Mucosa of descending colon (tissue), 3 donors: Measurements from ENCODE around the gene ANO4. TPM values are rescaled to one million over a fixed set of nuclear protein-coding genes. Genes with fewer than 3 reads are reported as not detected.

Experiments
- ATAC-seq: fragments of 200-7000 bp; cut with Tn5 transposase; one replicate; pipeline ENCODE4 v1.9.1; 2020; ENCODE audit warnings: mild to moderate bottlenecking, moderate library complexity
- DNase-seq, 3 donors: peaks; one replicate each; pipeline ENCODE4 v3.0.0-alpha.2; 2020
- H3K36me3 ChIP-seq: fragments of 200-600 bp; one replicate; pipeline ENCODE4 v1.8.0; 2021; ENCODE audit warnings: low read depth, mild to moderate bottlenecking
- H3K4me1 ChIP-seq: fragments of 200-600 bp; one replicate; pipeline ENCODE4 v1.8.0; 2021; ENCODE audit warnings: low read depth, mild to moderate bottlenecking
- H3K4me3 ChIP-seq: fragments of 200-600 bp; one replicate; pipeline ENCODE4 v1.8.0; 2021; ENCODE audit warnings: mild to moderate bottlenecking
- H3K9me3 ChIP-seq: fragments of 200-600 bp; one replicate; pipeline ENCODE4 v1.8.0; 2021; ENCODE audit warnings: mild to moderate bottlenecking
- intact Hi-C, 2 donors: fragments of 100-400 bp; cut with DNase I in 1 of 2; cut with micrococcal nuclease in 1 of 2; formaldehyde crosslinking; loops; one replicate each; pipeline versions ENCODE4 v1.11.0 to v1.11.1; 2022; cut with DNase I, micrococcal nuclease
- total RNA-seq, 3 donors: library from RNA; stranded (reverse); fragmentation: NEBNext Ultra II Directional in 2 of 3; extraction: Animal tissue kit (Norgen Biotek cat#: 25700) in 2 of 3; gene quantifications; one replicate each; pipeline versions ENCODE4 v1.2.1 to v1.2.4, GENCODE V29; 2021 to 2023
- TF ChIP-seq, protein P1 (sequence below): fragments of 200-600 bp; IDR thresholded peaks from one replicate; pipeline ENCODE4 v1.8.0; 2022; ENCODE audit warnings: antibody characterized with exemption, mild to moderate bottlenecking
- donor health status: DM: no; HTN: no; CAD: no; lungs with moderate emphysema.
- donor health status: DM: no; HTN: no; CAD: no.
- donor health status: DM: no; HTN: yes; CAD: no.

Gene ANO4
- total RNA-seq, 3 donors from 2014 or later, result 0.13 to 1.9 (median 0.14) TPM

DNA sequence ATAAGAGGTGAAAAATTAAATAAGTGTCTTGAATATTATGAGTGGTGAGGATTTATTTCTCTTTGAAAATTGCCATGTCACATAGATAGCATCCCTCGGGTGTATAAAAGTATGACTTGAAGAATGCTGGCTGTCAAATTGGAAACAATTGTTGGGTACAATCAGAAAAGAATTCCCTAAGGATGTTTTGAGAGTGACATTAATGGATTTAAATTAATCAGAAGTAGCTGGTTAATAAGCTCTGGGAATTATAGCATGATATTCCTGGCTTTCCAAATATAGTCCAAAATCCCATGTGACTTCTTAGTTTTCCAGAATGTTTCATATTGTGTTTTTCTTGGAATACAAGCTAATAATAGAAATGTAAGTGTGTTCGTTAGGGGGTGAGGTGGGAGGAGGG lies 196.5 kb downstream of the ANO4 start:
- DNase-seq (no peak), ATAC-seq (no peak)
- TF ChIP-seq, protein P1, sequence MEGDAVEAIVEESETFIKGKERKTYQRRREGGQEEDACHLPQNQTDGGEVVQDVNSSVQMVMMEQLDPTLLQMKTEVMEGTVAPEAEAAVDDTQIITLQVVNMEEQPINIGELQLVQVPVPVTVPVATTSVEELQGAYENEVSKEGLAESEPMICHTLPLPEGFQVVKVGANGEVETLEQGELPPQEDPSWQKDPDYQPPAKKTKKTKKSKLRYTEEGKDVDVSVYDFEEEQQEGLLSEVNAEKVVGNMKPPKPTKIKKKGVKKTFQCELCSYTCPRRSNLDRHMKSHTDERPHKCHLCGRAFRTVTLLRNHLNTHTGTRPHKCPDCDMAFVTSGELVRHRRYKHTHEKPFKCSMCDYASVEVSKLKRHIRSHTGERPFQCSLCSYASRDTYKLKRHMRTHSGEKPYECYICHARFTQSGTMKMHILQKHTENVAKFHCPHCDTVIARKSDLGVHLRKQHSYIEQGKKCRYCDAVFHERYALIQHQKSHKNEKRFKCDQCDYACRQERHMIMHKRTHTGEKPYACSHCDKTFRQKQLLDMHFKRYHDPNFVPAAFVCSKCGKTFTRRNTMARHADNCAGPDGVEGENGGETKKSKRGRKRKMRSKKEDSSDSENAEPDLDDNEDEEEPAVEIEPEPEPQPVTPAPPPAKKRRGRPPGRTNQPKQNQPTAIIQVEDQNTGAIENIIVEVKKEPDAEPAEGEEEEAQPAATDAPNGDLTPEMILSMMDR, result no peak

DNA sequence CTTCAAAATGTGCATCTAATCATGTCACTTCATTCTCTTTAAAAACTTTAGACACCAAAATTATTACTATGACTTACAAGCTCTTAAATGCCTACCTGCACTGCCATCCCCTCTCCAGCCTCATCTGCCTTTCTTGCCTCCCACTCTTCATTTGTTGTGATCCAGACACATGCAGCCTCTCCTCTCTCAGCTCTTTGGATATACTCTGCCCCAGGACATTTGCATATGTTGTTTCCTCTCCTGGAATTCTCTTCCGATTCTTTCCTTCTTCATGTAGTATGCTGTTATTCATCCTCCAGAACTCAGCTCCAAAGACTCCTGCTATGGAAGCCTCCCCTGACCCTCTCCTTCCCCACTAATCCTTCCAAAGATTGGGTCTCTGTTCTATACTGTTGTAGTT lies 197.6 kb downstream of the ANO4 start:
- TF ChIP-seq, protein P1, result no peak
- intact Hi-C loops, result no loop called here
- ATAC-seq (no peak), DNase-seq (no peak)
- H3K9me3 ChIP-seq, result no peaks in the 10 kb centered on the region
- no peaks in the 10 kb centered on the region for H3K36me3 ChIP-seq
- H3K4me1 ChIP-seq, result no peaks in the 10 kb centered on the region
- H3K4me3 ChIP-seq, result no peak overlapping the region

More for the DNA sequence above, 196.5 kb downstream of the ANO4 start:
- H3K9me3 ChIP-seq, result no peaks in the 10 kb centered on the region
- no peak overlapping the region for H3K4me3 ChIP-seq
- intact Hi-C loops, result no loop called here
- H3K4me1 ChIP-seq, result no peaks in the 10 kb centered on the region
- H3K36me3 ChIP-seq, result no peaks in the 10 kb centered on the region

DNA sequence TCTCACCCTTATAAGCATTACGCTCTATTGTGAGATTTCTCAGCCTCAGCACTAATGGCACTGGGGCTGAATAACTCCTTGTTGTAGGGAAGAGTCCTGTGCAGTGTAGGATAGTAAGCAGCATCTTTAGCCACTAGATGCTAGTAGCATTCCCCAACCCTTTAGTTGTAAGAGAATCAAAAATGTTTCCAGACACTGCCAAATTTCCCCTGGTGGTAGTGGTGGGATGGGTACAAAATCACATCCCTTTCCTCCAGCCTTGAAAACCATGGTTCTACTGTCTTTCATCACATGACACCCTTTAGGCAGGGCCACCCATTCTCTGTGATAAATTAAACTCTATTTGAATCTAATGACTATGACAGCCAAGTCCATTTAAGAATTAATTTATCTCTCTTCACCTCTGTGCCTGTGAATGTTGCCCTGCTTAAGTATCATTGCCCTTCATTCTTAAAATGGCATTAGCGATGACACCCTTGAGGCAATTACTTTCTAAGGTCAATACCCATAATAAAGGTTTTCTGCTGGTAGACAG lies 199.4 kb downstream of the ANO4 start:
- no peak for DNase-seq
- no peak overlapping the region for H3K4me3 ChIP-seq
- TF ChIP-seq, protein P1, result no peak
- no peak for ATAC-seq
- no peaks in the 10 kb centered on the region for H3K36me3 ChIP-seq
- H3K9me3 ChIP-seq, result no peaks in the 10 kb centered on the region
- intact Hi-C loops, result no loop called here
- H3K4me1 ChIP-seq, result no peaks in the 10 kb centered on the region

DNA sequence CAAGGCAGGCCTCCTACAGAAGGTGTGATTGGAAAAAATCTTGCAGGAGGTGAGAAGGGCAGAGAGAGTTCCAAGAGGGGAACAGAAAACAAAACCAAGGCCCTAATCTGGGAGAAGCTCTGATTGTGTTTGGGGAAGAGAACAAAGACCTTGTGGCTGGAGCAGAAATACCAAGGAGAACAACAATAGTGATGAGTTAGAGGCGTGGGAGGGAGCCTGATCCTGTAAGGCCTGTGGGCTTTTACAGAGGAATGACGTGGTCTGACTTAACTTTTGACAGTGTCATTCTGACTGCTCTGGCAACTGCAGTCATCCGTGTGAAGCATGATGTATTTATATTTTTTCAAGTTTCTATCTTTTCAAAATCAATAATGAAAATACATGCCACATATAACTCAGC lies 200.6 kb downstream of the ANO4 start:
- no peak for DNase-seq
- Histone ChIP-seq H3K36me3 (no peaks in the 10 kb centered on the region), H3K4me1 (no peaks in the 10 kb centered on the region), H3K9me3 (no peaks in the 10 kb centered on the region), H3K4me3 (no peak overlapping the region)
- no peak for ATAC-seq
- intact Hi-C loops, result no loop called here
- TF ChIP-seq, protein P1, result no peak

DNA sequence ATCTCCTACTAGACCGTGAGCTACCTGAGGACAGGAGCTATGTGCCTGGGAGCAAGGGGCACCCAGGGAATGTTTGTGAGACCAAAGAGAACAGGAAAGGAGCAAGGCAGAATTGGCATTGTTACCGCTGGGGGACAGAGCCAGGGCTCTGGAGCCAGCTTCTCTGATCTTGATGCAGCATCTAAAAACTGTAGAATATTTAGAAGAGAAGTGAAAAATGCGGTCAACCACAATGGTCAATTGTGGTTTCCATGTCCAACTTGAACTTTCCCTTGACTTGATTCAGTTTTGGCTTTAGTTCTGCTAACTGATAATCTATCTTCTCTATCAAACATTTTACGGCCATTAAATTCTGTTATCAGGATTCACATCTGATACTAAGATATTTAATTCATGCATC lies 201.2 kb downstream of the ANO4 start:
- H3K4me1 ChIP-seq, result no peaks in the 10 kb centered on the region
- DNase-seq, result no peak
- ATAC-seq, result no peak
- H3K4me3 ChIP-seq, result no peak overlapping the region
- TF ChIP-seq, protein P1, result no peak
- H3K9me3 ChIP-seq, result no peaks in the 10 kb centered on the region
- no peaks in the 10 kb centered on the region for H3K36me3 ChIP-seq
- intact Hi-C loops, result no loop called here

DNA sequence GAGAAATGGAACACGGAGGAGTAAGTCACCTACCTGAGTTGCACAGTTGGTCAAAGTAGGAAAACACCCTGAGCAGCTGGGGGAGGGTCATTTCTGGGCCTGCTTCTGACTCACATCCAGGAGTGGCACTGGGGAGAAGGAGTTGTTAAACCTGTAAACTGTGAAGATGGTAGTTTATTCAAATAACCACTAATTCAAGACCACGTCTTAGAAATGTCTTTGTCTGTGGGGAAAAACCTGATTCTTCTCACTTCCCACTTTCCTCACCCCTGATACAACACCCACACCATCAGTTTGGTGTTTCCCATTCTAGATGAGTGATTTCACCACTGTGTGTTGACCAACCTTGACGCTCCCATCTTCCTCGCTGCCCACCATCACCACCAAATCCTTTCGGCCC lies 207.1 kb downstream of the ANO4 start:
- Histone ChIP-seq H3K4me1 (no peaks in the 10 kb centered on the region), H3K4me3 (no peak overlapping the region), H3K36me3 (no peaks in the 10 kb centered on the region), H3K9me3 (no peaks in the 10 kb centered on the region)
- no peak for ATAC-seq
- TF ChIP-seq, protein P1, result no peak
- DNase-seq, result no peak
- intact Hi-C loops, result no loop called here
